Measurements from ENCODE around the gene TUB. TPM values are rescaled to one million over a fixed set of nuclear protein-coding genes. Genes with fewer than 3 reads are reported as not detected.
A peak's percentile ranks its signal among the peaks of the same experiment; 100 is the strongest.

The TUB gene
- total and polyA plus RNA-seq, 2 experiments from 2014 or later: 6.7 to 48.2 TPM

DNA sequence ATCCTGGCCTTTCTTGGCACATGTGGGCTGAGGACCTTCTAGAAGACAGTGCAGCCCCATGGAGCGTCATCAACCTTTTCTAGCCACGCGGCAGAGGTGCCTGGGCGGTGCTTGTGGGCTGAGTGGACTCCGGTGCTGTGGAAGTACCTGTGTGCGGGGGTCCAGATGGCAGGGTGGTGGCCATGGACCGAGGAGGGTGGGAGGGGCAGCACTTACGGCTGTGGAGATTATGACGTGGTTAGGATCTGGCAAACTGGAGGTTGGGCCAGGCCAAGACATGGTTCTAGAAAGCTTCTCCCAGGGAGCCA, 2.0 kb downstream of the TUB start:
- DNase-seq (ENCODE audit: low read depth in 1 of 2, low spot score in 1 of 2): no peak
- no peaks in the 10 kb centered on the region for H3K9me3 ChIP-seq (ENCODE audit: low read depth)
- no peak overlapping the region for H3K4me3 ChIP-seq
- peak overlapping the region; percentile 69 for H3K27ac ChIP-seq
- H3K4me1 ChIP-seq (ENCODE audit: low read depth): peaks cover 30% of the 10 kb centered on the region
- no peaks in the 10 kb centered on the region for H3K27me3 ChIP-seq
- TF ChIP-seq, protein P1, sequence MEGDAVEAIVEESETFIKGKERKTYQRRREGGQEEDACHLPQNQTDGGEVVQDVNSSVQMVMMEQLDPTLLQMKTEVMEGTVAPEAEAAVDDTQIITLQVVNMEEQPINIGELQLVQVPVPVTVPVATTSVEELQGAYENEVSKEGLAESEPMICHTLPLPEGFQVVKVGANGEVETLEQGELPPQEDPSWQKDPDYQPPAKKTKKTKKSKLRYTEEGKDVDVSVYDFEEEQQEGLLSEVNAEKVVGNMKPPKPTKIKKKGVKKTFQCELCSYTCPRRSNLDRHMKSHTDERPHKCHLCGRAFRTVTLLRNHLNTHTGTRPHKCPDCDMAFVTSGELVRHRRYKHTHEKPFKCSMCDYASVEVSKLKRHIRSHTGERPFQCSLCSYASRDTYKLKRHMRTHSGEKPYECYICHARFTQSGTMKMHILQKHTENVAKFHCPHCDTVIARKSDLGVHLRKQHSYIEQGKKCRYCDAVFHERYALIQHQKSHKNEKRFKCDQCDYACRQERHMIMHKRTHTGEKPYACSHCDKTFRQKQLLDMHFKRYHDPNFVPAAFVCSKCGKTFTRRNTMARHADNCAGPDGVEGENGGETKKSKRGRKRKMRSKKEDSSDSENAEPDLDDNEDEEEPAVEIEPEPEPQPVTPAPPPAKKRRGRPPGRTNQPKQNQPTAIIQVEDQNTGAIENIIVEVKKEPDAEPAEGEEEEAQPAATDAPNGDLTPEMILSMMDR (IDR thresholded peaks at IDR 0.05; ENCODE audit: low read depth, low read length): no peak
- no peaks in the 10 kb centered on the region for H3K36me3 ChIP-seq

DNA sequence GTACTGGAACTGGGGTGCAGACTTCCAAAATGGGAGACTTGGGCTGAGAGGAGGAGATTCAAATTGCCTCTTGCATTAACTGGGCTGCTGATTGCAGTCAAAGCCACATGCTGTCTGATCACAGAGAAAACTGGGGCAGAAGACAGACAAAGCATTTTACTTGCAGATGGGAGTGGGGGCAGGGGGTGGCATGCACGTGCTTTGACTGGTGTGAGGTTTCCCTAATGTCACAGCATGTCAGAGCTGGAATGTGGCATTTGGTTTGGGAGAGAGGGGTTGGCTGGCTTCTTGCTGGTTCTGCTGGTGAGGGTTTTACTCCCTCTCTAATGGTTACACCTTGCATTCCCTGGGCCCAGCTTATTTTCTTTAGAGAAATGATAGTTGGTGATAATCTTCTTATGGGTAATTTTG, 2.9 kb downstream of the TUB start:
- Histone ChIP-seq H3K4me1 (ENCODE audit: low read depth) (peaks cover 30% of the 10 kb centered on the region), H3K4me3 (no peak overlapping the region), H3K27me3 (no peaks in the 10 kb centered on the region), H3K27ac (peak overlapping the region; percentile 11), H3K36me3 (no peaks in the 10 kb centered on the region), H3K9me3 (ENCODE audit: low read depth) (no peaks in the 10 kb centered on the region)
- no peak for DNase-seq (ENCODE audit: low read depth in 1 of 2, low spot score in 1 of 2)
- TF ChIP-seq, protein P1 (IDR thresholded peaks at IDR 0.05; ENCODE audit: low read depth, low read length): no peak

DNA sequence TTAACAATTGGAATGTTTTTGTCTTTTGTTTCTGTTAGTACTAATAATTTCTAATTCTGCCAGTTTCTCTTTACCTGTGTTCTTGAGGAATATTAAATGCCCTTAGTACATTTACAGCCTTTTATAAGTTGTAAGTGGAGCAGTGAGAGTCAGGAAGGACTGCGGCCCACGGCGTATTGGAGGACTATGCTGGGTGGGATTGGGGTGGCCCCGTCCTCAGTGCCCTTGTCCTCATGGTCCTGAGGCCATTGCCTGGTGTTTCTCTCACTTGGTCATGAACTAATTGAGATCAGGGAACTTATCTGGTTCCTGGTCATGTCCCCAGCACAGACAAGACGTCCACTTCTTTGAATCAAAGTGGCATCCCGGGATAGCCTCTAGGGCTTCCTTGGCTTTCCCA, 3.3 kb downstream of the TUB start:
- H3K36me3 ChIP-seq: no peaks in the 10 kb centered on the region
- TF ChIP-seq, protein P1 (IDR thresholded peaks at IDR 0.05; ENCODE audit: low read depth, low read length): no peak

GRCh38 chr11:8085011-8085645, 4.1 kb downstream of the TUB start:
- Histone ChIP-seq H3K27me3 (no peaks in the 10 kb centered on the region), H3K4me3 (no peak overlapping the region), H3K36me3 (no peaks in the 10 kb centered on the region), H3K4me1 (ENCODE audit: low read depth) (peaks cover 30% of the 10 kb centered on the region), H3K9me3 (ENCODE audit: low read depth) (no peaks in the 10 kb centered on the region), H3K27ac (no peak overlapping the region)
- DNase-seq (ENCODE audit: low read depth in 1 of 2, low spot score in 1 of 2): no peak
- TF ChIP-seq, protein P1 (IDR thresholded peaks at IDR 0.05; ENCODE audit: low read depth, low read length): no peak

More for the DNA sequence above, 3.3 kb downstream of the TUB start:
- no peak for DNase-seq (ENCODE audit: low read depth in 1 of 2, low spot score in 1 of 2)
- Histone ChIP-seq H3K9me3 (ENCODE audit: low read depth) (no peaks in the 10 kb centered on the region), H3K27ac (no peak overlapping the region), H3K27me3 (no peaks in the 10 kb centered on the region), H3K4me1 (ENCODE audit: low read depth) (peaks cover 30% of the 10 kb centered on the region), H3K4me3 (no peak overlapping the region)

GRCh38 chr11:8086001-8086479, 5.0 kb downstream of the TUB start:
- Histone ChIP-seq H3K36me3 (no peaks in the 10 kb centered on the region), H3K4me3 (no peak overlapping the region), H3K9me3 (ENCODE audit: low read depth) (no peaks in the 10 kb centered on the region), H3K27ac (no peak overlapping the region), H3K27me3 (no peaks in the 10 kb centered on the region), H3K4me1 (ENCODE audit: low read depth) (peaks cover 30% of the 10 kb centered on the region)
- TF ChIP-seq, protein P1 (IDR thresholded peaks at IDR 0.05; ENCODE audit: low read depth, low read length): no peak
- DNase-seq (ENCODE audit: low read depth in 1 of 2, low spot score in 1 of 2): no peak

All from cardiac muscle cell (in vitro differentiated cells and primary cell).